ENCODE measurements around the gene STK32B. TPM values are rescaled to one million over a fixed set of nuclear protein-coding genes. Genes with fewer than 3 reads are reported as not detected.

Gene STK32B
- total and polyA plus RNA-seq, 2 of the 8 experiments (the other 6 are each of a cell fraction or from before 2014, with no cell fraction given): 2.3 to 2.5 TPM

DNA sequence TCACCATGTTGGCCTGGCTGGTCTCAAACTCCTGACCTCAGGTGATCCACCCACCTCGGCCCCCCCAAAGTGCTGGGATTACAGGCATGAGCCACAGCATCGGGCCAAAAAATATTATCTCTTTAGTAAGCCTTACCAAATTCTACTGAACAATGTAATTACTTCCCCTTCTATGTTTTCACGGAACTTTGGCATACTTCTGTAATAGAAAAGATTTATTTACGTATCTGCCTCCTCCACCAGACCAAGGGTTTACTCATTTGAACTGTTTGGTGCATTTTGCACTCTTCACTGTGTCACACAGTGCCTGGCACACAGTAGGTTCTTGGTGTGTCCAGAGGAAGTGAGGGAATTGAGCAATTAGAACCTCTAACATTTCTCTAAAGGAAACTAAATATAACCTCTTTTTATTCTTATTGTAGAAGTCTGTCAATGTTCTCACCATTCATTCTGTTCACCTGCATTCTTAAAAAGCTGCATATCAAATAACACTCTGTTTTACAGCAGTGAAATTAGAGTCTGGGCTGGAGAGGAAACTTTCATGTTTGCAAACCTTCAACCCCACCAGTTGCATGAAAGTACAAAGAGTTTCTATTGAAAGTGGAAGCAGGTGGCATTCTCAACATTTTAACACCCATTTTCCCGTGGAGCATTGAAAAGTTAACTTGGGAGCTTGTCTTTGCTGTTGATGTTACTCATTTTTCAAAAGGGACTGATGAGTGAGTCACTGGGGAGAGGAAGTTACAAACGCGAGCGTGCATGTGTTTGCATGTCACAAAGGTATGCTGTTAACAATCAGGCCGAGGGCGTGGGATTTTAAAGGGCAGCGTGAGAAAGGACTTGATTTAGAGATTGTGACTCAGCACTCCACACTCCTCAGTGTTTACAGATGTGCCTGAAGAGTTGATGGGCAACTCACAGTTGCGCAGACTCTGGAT lies 314.1 kb downstream of the STK32B start:
- Histone ChIP-seq H3K23me2 (ENCODE audit: low read depth, low read length) (no peaks in the 10 kb centered on the region), H2BK5ac (ENCODE audit: low read depth, low read length) (no peak overlapping the region), H2BK15ac (ENCODE audit: low read length) (no peak overlapping the region), H3K27ac (ENCODE audit: low read depth, low read length) (no peak overlapping the region), H3K4ac (replicated peaks; ENCODE audit: insufficient read length, low read depth, low read length) (no peak overlapping the region), H2BK120ac (replicated peaks; ENCODE audit: low read depth, low read length) (no peak overlapping the region), H2BK20ac (ENCODE audit: low read length) (no peak overlapping the region), H3K9ac (replicated peaks in 1 of 4; ENCODE audit: extremely low read depth in 1 of 4, low read depth in 3 of 4, low read length in 3 of 4) (no peak overlapping the region; a peak in 1 of 7 replicates), H2BK12ac (ENCODE audit: low read depth, low read length) (no peak overlapping the region), H3K23ac (ENCODE audit: insufficient read length) (no peak overlapping the region), H2AK5ac (ENCODE audit: low read depth, low read length) (no peak overlapping the region), H4K8ac (ENCODE audit: extremely low read depth, insufficient read depth, low read length) (no peak overlapping the region), H2AFZ (ENCODE audit: low read length) (no peak overlapping the region; the same call in 1 of the 2 replicates), H3K56ac (replicated peaks; ENCODE audit: insufficient read length, low read depth, low read length) (no peak overlapping the region), H3K9me3 (ENCODE audit: insufficient read depth in 2 of 2, low read depth in 1 of 2, low read length in 1 of 2) (no peaks in the 10 kb centered on the region), H3K18ac (ENCODE audit: extremely low read depth, low read length) (no peak overlapping the region), H3K14ac (ENCODE audit: insufficient read length) (no peak overlapping the region), H3K27me3 (replicated peaks in 1 of 4; ENCODE audit: control insufficient read depth in 3 of 4, extremely low read depth in 1 of 4, insufficient read depth in 3 of 4, low read length in 3 of 4) (no peaks in the 10 kb centered on the region), H3K4me2 (ENCODE audit: insufficient read depth in 1 of 2, low read depth in 2 of 2, low read length in 2 of 2) (no peak overlapping the region), H3K79me1 (ENCODE audit: low read depth, low read length) (no peaks in the 10 kb centered on the region), H4K91ac (replicated peaks; ENCODE audit: insufficient read length, low read length) (no peak overlapping the region), H3K79me2 (ENCODE audit: control insufficient read depth in 1 of 2, insufficient read depth in 2 of 2, low read length in 2 of 2) (no peaks in the 10 kb centered on the region), H3K4me3 (ENCODE audit: extremely low read depth in 1 of 4, insufficient read depth in 2 of 4, low read depth in 3 of 4, low read length in 4 of 4) (no peak overlapping the region), H4K5ac (ENCODE audit: insufficient read length, low read depth, low read length) (no peak overlapping the region), H3K4me1 (replicated peaks in 1 of 4; ENCODE audit: control insufficient read depth in 3 of 4, insufficient read depth in 4 of 4, low read length in 3 of 4) (peaks cover 0 to 2% (median 0%) of the 10 kb centered on the region in 4 experiments; a peak in 1 of 7 replicates), H3K36me3 (ENCODE audit: control insufficient read depth in 2 of 4, insufficient read depth in 4 of 4, low read length in 3 of 4) (no peaks in the 10 kb centered on the region), H4K20me1 (replicated peaks in 1 of 2; ENCODE audit: control insufficient read depth in 1 of 2, insufficient read depth in 2 of 2, low read length in 2 of 2) (no peaks in the 10 kb centered on the region)
- DNase-seq (ENCODE audit: low read depth in 1 of 2, low spot score in 2 of 2) (peak in 1 of 2 experiments; percentile 27), FAIRE-seq (no peak)
- CTCF ChIA-PET (ENCODE audit: partially characterized antibody): no interaction called here
- WGBS, 2 experiments (ENCODE audit: extremely low coverage in 1 of 2, insufficient coverage in 1 of 2, insufficient read length in 1 of 2, insufficient replicate concordance in 2 of 2, low coverage in 1 of 2, low lambda C conversion rate in 2 of 2, missing lambda C conversion rate in 1 of 2): 74% methylated on average over 12 of the region's 12 CpGs; no CpG with 5 or more reads in 1 of the 2 experiments
- POLR2A ChIA-PET (ENCODE audit: partially characterized antibody): no interaction called here
- no peak for TF ChIP-seq EGR1 (IDR thresholded peaks at IDR 0.05; ENCODE audit: borderline replicate concordance, low read depth, low read length)
- TF ChIP-seq CTBP2 (IDR thresholded peaks at IDR 0.05; ENCODE audit: borderline replicate concordance, insufficient read depth, insufficient read length, low read length): no peak
- TF ChIP-seq JUND (IDR thresholded peaks at IDR 0.05; ENCODE audit: low read length): no peak
- no peak for TF ChIP-seq BACH1 (IDR thresholded peaks at IDR 0.05; ENCODE audit: low read length)
- no peak for TF ChIP-seq SAP30 (IDR thresholded peaks at IDR 0.05; ENCODE audit: insufficient read depth, insufficient replicate concordance, low read length)
- TF ChIP-seq PHF8 (conservative IDR thresholded peaks at IDR 0.05; ENCODE audit: low read depth, low read length): no peak
- TF ChIP-seq, protein P1, sequence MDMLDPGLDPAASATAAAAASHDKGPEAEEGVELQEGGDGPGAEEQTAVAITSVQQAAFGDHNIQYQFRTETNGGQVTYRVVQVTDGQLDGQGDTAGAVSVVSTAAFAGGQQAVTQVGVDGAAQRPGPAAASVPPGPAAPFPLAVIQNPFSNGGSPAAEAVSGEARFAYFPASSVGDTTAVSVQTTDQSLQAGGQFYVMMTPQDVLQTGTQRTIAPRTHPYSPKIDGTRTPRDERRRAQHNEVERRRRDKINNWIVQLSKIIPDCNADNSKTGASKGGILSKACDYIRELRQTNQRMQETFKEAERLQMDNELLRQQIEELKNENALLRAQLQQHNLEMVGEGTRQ (IDR thresholded peaks at IDR 0.05; ENCODE audit: low read length): no peak
- no peak for TF ChIP-seq SRF (IDR thresholded peaks at IDR 0.05; ENCODE audit: low read depth, low read length)
- no peak for TF ChIP-seq YY1 (IDR thresholded peaks at IDR 0.05; ENCODE audit: low read depth, low read length)
- no peak for TF ChIP-seq CEBPB (IDR thresholded peaks at IDR 0.05; ENCODE audit: low read depth, low read length)
- TF ChIP-seq MAFK (IDR thresholded peaks at IDR 0.05; ENCODE audit: low read depth, low read length): no peak

All from H1 (cell line).